ENCODE data around the gene MAPK4.
"Not testable (repeated sequence)": the region's sequence is repeated elsewhere in the genome, so short reads cannot be mapped to it uniquely, and the experiment has no call there.

MAPK4 gene

GRCh38 chr18:50573196-50573595, 13.3 kb downstream of the MAPK4 start:
- not testable (repeated sequence) for DNase-seq (ENCODE audit: insufficient read length, low spot score)

GRCh38 chr18:50573679-50574078, 13.8 kb downstream of the MAPK4 start:
- FAIRE-seq (no peak), DNase-seq (ENCODE audit: insufficient read length, low spot score) (no peak)

More at GRCh38 chr18:50573196-50573595, 13.3 kb downstream of the MAPK4 start:
- FAIRE-seq, result not testable (repeated sequence)

GRCh38 chr18:50578030-50578429, 18.1 kb downstream of the MAPK4 start:
- no peak for FAIRE-seq
- DNase-seq (ENCODE audit: insufficient read length, low spot score), result no peak

- no peak for FAIRE-seq
- no peak for DNase-seq (ENCODE audit: insufficient read length, low spot score)
Observed at GRCh38 chr18:50578651-50579050, 18.8 kb downstream of the MAPK4 start.

DNA sequence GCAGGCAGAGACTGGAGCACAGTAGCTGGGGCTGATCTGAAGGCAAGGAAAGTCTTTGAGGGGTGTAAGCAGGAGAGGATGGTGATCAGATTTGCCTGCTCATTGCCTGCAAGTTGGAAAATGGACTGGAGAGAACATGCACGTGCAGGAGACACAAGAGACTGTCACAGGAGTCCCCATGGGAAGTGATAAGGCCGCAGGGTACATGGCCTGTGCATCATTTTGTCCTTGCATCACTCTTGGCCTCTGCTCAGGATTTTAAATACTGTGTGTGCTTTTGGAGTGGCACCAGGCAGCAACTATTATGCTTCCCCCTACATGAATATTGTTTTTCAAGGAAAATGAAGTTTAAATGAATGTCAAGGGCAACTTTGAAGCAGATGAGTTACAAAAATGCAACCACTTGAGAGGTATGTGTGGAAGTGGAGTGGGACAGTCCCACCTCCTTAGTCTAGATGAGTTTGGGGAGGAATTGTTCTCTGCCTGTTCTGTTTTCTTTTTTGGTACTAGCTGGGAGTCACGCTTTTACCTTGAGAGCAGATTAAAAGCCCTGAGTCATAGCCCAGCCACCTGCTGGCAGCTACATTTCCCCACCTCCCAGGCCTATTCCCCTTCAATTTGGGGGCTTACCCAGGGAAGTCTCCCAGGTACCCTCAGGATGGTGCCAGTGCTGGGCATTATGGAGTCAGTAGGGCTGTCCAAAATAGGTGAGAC, 19.3 kb downstream of the MAPK4 start:
- DNase-seq (ENCODE audit: insufficient read length, low spot score) (no peak), FAIRE-seq (no peak)

DNA sequence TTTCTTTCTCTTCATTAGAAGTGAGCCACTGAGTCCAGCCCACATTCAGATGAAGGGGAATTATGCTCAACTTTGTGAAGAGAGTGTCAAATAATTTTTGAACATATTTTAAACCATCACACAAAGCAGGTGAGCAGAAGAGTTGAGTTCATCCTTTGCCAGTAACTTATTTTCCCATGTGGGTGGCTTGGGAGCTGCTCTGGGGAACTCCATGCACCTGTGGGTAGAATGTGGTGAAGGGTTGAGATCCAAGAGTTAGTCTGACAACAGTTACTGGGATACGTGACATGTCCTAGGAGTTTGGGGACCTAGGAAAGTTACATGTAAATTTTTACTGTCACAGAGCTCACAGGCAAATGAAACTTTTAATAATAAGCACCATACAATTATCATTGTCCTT, 21.6 kb downstream of the MAPK4 start:
- FAIRE-seq (no peak), DNase-seq (ENCODE audit: insufficient read length, low spot score) (no peak)

GRCh38 chr18:50582500-50582899, 22.6 kb downstream of the MAPK4 start:
- DNase-seq (ENCODE audit: insufficient read length, low spot score) (no peak), FAIRE-seq (no peak)

GRCh38 chr18:50586710-50587109, 26.8 kb downstream of the MAPK4 start:
- no peak for DNase-seq (ENCODE audit: insufficient read length, low spot score)
- FAIRE-seq, result no peak

GRCh38 chr18:50590593-50590992, 30.7 kb downstream of the MAPK4 start:
- FAIRE-seq (no peak), DNase-seq (ENCODE audit: insufficient read length, low spot score) (no peak)

DNA sequence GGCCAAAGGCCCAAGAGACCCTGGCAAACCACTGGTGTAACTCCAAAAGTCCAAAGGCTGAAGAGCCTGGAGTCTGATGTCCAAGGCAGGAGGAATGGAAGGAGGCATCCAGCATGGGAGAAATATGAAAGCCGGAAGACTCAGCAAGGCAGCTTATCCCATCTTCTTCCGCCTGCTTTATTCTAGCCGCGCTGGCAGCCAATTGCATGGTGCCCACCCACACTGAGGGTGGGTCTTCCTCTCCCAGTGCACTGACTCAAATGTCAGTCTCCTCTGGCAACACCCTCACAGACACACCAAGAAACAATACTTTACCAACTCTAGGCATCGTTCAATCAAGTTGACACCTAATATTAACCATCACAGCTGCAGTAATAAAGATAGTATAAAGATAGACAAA, 34.1 kb downstream of the MAPK4 start:
- no peak for FAIRE-seq
- no peak for DNase-seq (ENCODE audit: insufficient read length, low spot score)

GRCh38 chr18:50594942-50595341, 35.1 kb downstream of the MAPK4 start:
- FAIRE-seq, result no peak
- no peak for DNase-seq (ENCODE audit: insufficient read length, low spot score)

GRCh38 chr18:50602466-50602865, 42.6 kb downstream of the MAPK4 start:
- no peak for DNase-seq (ENCODE audit: insufficient read length, low spot score)
- FAIRE-seq, result no peak

GRCh38 chr18:50606609-50607008, 46.7 kb downstream of the MAPK4 start:
- DNase-seq (ENCODE audit: insufficient read length, low spot score), result no peak
- FAIRE-seq, result no peak

DNA sequence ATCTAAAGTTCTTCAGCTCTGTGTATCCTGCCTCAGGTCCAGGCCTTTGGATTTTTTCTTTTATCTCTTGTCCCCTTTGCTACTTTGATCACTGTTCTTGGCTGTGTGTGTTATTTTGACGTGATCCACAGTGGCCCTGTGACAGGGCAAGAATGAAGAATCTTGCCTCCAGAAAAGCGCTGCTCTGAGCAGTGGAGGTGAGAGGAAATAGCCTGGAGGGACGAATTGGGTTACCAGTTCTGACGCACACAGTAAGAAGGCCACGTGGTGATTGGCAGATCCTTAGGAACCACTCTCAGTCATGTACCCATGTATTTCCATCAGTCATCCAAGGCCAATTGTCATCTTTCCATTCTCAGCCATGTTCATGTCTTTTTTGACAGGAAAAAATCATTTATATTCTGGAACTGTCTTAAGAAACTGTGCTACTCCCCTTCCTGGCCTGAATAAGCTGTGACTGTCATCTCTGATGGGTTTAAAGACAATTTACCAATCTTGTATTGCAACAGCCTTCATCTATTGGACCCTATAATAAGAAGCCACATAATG, 47.6 kb downstream of the MAPK4 start:
- FAIRE-seq, result no peak
- DNase-seq (ENCODE audit: insufficient read length, low spot score), result no peak

GRCh38 chr18:50609171-50609570, 49.3 kb downstream of the MAPK4 start:
- FAIRE-seq, result not testable (repeated sequence)

DNA sequence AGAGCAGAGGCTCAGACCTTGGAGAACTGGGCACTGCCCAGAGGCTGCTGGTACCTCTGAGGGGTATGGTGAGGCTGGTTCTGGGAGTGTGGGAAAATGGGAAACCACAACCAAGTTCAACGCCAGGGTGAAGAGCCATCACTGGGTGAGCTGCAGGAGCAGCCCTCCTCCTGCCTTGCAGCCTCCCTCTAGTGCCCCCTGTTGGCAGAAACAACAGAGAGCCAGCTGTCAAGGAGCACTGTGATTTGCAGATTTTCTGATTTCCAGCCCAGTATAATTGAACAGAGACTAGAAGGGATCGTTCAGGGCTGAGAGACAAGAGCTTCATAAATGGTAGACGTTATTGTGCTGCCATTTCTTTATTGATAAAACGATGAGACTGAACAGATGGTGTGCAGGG, 50.5 kb downstream of the MAPK4 start:
- DNase-seq (ENCODE audit: insufficient read length, low spot score) (no peak), FAIRE-seq (no peak)

More at GRCh38 chr18:50609171-50609570, 49.3 kb downstream of the MAPK4 start:
- not testable (repeated sequence) for DNase-seq (ENCODE audit: insufficient read length, low spot score)

- FAIRE-seq, result no peak
- no peak for DNase-seq (ENCODE audit: insufficient read length, low spot score)
Observed at GRCh38 chr18:50611529-50611941, 51.6 kb downstream of the MAPK4 start.

DNA sequence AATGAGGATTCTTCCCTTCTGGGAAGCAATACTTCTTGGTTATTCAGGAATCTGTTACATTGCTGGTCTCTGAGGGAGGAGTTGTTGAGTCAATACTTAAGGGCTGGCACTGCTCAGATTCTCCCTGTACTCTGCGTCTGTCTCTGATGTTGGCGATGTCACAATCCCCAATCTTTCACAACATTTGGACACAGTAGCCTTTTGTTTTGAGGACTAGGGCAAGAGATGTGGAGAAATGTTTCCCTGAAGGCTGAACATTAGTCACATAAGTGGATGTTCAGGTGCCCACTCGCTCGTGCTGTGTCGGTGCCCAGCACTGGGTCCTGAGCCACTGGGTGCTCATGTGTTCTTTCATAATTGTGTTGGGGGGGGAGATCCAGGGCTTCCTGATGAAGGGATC, 55.0 kb downstream of the MAPK4 start:
- FAIRE-seq, result no peak

GRCh38 chr18:50616484-50617048, 56.7 kb downstream of the MAPK4 start:
- FAIRE-seq (no peak), DNase-seq (ENCODE audit: insufficient read length, low spot score) (no peak)

More for the DNA sequence above, 55.0 kb downstream of the MAPK4 start:
- DNase-seq (ENCODE audit: insufficient read length, low spot score), result no peak

DNA sequence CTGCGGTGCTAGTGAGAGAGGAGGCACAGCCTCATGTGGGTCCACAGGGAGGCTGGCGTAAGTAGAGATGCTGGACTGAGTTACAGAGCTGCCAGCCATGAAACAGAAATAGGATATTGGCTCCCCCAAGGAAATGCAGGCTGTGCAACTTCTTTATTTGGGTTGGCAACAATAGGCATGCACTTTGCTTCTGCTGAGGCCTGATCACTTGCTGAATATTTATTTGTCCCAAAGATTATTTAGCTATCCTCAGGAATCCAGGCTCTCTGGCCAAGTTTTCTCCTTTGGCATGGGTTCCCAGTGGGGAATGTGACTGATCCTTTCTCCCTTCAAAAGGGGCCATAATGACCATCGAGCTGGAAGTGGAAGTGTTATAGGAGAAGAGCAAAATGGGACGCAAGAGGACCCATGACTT, 60.0 kb downstream of the MAPK4 start:
- DNase-seq (ENCODE audit: insufficient read length, low spot score), result no peak
- FAIRE-seq, result no peak

DNA sequence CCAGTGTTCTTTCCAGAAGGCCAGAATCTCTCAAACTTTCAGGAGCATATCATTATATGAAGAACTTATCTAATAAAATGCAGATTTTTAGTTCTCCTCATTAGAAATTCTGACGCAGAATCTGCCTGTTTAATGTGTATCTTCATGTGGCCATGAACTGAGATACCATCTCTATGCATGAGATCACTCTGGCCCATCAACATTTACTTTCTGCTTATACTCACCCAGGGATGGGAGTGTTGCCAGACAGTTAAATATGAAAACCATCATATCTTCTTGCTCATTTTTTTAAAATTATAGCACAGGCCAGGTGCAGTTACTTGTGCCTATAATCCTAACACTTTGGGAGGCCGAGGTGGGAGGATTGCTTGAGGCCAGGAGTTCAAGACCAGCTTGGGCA, 60.4 kb downstream of the MAPK4 start:
- FAIRE-seq, result no peak
- DNase-seq (ENCODE audit: insufficient read length, low spot score), result no peak

DNA sequence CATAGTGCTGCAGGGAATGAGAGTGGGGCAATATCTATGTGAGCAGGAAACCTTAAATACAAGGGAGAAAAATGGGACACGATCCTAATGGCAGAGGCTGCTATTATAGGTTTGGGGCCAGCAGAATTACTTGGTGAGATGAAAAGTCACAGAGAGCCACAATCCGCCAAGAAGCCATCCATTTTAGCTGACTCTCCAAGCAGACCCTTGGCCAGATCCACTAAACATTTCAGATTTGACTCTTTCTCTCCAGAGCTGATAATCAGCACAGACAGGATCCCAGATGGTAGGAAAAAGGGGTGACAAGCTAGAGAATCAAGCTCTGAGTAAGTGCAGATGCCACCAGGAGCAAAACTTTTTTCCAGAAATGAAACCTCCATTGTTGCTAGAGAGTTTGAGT, 61.5 kb downstream of the MAPK4 start:
- FAIRE-seq, result no peak
- no peak for DNase-seq (ENCODE audit: insufficient read length, low spot score)
